GM12875 (cell line): ENCODE results near the gene ZNF302.
"Not testable (repeated sequence)": the region's sequence is repeated elsewhere in the genome, so short reads cannot be mapped to it uniquely, and the experiment has no call there.

Experiments used
- H3K4me3 ChIP-seq: one replicate; pipeline ENCODE4 v1.5.1; 2011; ENCODE audit warnings: low read depth, low read length, control low read depth
- CTCF ChIP-seq: IDR thresholded peaks from 2 replicates; pipeline ENCODE4 v1.5.1; 2011; ENCODE audit warnings: low read depth, mild to moderate bottlenecking, control low read depth, inconsistent platforms, low read length, moderate library complexity, borderline replicate concordance; ENCODE audit not compliant: insufficient read depth

The ZNF302 gene

DNA sequence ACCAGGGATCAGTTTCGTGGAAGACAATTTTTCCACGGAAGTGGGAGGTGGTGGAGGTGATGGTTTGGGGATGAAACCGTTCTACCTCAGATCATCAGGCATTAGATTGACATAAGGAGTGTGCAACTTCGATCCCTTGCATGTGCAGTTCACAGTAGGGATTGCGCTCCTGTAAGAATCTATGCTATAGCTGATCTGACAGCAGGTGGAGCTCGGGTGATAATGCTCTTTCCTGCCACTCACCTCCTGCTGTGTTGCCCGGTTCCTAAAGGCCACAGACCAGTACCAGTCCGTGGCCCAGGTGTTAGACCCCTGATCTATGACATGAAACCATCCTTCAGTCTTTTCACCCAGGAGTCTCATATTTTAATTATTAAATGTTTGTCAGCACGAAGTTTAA is 4.0 kb downstream of the ZNF302 start:
- H3K4me3 ChIP-seq, result no peak overlapping the region
- no peak for TF ChIP-seq CTCF

DNA sequence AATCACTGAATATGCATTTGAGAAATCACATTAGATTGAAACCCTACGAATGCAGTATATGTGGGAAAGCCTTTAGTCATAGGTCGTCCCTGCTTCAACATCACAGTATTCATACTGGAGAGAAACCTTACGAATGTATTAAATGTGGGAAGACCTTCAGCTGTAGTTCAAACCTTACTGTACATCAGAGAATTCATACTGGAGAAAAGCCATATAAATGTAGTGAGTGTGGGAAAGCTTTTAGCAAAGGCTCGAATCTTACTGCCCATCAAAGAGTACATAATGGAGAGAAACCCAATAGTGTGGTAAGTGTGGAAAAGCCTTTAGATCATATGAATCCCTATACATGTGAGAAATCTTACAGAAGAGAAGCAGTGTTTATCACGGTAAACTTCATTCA is 7.8 kb downstream of the ZNF302 start:
- not testable (repeated sequence) for H3K4me3 ChIP-seq

DNA sequence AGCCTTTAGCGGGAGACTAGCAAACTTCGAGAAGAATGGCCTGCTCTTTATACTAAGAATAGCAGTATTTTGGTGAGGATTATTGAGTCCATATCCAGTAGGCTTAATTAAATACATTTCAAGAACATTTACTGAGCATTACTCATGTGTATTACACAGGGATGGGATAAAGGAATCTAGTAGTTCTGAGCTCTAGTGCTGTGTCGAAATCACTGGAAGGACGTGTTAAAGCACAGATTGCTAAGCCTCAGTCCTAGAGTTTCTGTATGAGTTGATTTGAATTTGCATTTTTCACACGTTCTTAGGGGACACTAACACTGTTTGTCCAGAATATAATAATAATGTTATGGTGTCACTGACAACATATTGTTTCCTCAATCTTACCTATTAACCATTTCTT is 9.0 kb downstream of the ZNF302 start:
- no peak overlapping the region for H3K4me3 ChIP-seq
- no peak for TF ChIP-seq CTCF

GRCh38 chr19:34687348-34687747 is 9.9 kb downstream of the ZNF302 start:
- H3K4me3 ChIP-seq, result no peak overlapping the region
- TF ChIP-seq CTCF, result no peak

DNA sequence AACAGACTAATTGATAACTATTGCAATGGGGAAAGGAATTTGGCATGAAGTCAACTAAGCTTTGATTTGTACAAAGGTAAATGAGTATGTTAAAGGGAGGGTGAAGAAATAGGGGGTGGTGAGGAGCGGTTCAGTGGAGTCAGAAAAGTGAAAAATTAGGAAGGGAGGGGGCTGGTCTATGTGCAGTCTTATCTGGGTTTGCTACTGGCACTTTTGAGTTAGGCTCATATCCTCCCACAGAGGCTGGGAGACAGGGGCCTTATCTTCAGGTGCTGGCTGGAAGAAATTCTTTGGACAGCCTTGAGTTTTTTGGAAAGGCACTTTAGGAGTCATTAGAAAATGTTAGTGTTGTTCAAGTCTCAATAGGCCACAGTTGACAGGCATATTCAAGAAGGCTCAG is 11.1 kb downstream of the ZNF302 start:
- no peak for TF ChIP-seq CTCF
- no peak overlapping the region for H3K4me3 ChIP-seq

GRCh38 chr19:34690372-34690771 is 12.9 kb downstream of the ZNF302 start:
- TF ChIP-seq CTCF, result no peak

DNA sequence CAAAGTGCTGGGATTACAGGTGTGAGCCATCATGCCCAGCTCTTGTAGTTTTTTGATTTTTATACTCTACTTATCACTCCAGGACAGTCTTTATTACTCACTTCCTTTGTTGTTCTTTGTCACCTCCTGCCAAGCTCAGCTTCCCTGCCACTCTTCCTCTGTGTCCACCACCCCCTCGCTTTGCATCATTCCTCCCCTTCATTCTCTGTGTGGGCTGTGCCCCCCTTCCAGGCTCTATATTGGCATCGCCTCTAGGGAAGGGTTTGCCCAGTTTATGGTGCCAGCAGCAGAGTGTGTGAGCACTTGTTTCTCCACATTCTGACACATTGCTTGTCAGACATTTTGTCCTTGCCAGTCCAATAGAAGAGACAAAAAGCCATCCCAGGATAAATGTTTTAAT is 15.1 kb downstream of the ZNF302 start:
- H3K4me3 ChIP-seq, result no peak overlapping the region
- TF ChIP-seq CTCF, result no peak

More at GRCh38 chr19:34690372-34690771, 12.9 kb downstream of the ZNF302 start:
- no peak overlapping the region for H3K4me3 ChIP-seq

- TF ChIP-seq CTCF, result no peak
- no peak overlapping the region for H3K4me3 ChIP-seq
These were observed 30.2 kb downstream of the ZNF302 start for GRCh38 chr19:34707661-34708060.
